ENCODE data around the gene OR2D3.
"Not testable (repeated sequence)": the region's sequence is repeated elsewhere in the genome, so short reads cannot be mapped to it uniquely, and the experiment has no call there.

Gene OR2D3

DNA sequence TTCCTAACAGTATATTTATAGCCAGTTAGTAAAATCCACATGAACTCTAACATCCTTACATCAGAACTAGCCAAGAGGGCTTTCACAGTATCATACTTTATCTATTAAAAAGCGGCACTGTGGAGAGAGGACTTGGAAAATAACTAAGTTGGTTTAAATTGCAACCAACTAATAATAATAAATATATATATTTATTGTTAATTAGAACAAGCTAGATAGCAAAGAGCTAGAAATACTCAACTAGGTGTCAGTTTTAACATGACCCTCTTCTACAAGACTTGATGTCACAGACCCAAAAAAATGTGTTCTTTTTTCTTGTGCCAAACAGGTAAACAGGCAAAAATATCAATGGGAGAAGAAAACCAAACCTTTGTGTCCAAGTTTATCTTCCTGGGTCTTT is at the start of gene OR2D3:
TSS of gene OR2D3 (plus strand) at position 301 of the 400 bp plus-strand sequence. CDS start at position 301, 0 bp downstream.
- Mint-ChIP-seq H3K4me3 (no peak within 1 kb of the TSS), H3K36me3 (no peaks in the 10 kb centered on the region), H3K27me3 (peaks cover 28% of the 10 kb centered on the region), H3K27ac (no peak within 1 kb of the TSS), H3K4me1 (ENCODE audit: low read depth) (peaks cover 2% of the 10 kb centered on the region), H3K9me3 (ENCODE audit: low read depth) (peaks cover 3% of the 10 kb centered on the region)

DNA sequence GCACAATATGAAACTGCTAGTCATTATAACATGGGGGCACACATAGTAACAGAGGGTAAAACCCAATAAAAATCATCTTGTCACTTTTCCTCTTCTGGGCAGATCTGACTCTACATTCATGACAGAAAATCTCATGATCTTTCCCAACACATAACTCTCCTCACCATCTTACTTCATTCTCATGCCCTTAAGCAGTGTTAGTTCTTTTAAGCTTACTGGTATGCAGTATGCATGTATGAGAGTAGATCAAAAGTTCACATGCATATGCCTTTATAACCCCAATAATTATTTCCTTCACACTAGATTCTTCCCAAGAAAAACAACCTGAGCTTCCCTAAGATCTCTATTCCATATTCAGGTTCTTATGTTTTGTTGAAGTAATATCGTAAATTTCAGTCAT is 49.5 kb upstream of the OR2D3 start:
- Mint-ChIP-seq H3K4me3 (no peak overlapping the region), H3K9me3 (ENCODE audit: low read depth) (no peaks in the 10 kb centered on the region), H3K36me3 (no peaks in the 10 kb centered on the region), H3K27ac (no peak overlapping the region), H3K4me1 (ENCODE audit: low read depth) (no peaks in the 10 kb centered on the region), H3K27me3 (peaks cover 18% of the 10 kb centered on the region)

DNA sequence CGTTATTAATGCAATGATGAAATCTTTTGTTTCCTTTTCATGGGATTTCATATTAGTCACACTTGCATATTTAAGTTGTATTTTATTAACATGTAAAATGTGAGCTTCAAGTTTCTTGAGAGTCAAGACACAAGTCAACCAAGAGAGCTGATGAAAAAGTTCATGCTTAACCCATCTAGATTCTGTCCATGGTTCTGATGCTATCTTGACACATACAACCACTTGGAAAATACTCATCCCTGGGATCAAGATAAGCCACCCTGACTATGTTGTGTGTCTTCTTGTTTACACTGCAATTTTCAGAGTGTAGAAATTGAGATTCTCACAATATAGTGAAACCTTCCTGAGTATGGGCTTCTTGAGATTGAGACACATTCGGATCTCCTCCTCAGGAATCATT is 45.0 kb upstream of the OR2D3 start:
- no peaks in the 10 kb centered on the region for H3K4me1 Mint-ChIP-seq (ENCODE audit: low read depth)
- H3K27ac Mint-ChIP-seq: no peak overlapping the region
- peaks cover 15% of the 10 kb centered on the region for H3K27me3 Mint-ChIP-seq
- no peaks in the 10 kb centered on the region for H3K36me3 Mint-ChIP-seq
- H3K4me3 Mint-ChIP-seq: no peak overlapping the region
- no peaks in the 10 kb centered on the region for H3K9me3 Mint-ChIP-seq (ENCODE audit: low read depth)

DNA sequence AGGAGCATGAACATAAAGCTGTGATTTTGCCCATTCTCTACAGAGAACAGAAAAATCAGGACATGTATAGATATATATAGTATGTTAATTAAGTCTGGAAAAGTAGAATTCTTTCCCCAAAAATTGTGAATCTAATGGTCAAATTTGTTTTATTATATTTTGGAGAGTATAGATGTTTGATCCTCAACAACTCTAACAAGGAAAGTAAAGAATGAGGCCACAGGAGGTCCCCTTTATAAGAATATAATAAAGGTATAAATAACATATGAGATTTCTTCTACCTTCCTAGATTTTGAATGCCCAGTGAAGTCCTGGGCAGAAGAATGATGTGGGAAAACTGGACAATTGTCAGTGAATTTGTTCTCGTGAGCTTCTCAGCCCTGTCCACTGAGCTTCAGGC is 44.5 kb upstream of the OR2D3 start, which contains the start of gene OR10A4:
TSS of gene OR10A4 (plus strand) at position 301 of the 400 bp plus-strand sequence. CDS start at position 324, 23 bp downstream.
- Mint-ChIP-seq H3K9me3 (ENCODE audit: low read depth) (no peaks in the 10 kb centered on the region), H3K4me1 (ENCODE audit: low read depth) (no peaks in the 10 kb centered on the region), H3K27ac (no peak within 1 kb of the TSS), H3K27me3 (peaks cover 15% of the 10 kb centered on the region), H3K4me3 (no peak within 1 kb of the TSS), H3K36me3 (no peaks in the 10 kb centered on the region)

DNA sequence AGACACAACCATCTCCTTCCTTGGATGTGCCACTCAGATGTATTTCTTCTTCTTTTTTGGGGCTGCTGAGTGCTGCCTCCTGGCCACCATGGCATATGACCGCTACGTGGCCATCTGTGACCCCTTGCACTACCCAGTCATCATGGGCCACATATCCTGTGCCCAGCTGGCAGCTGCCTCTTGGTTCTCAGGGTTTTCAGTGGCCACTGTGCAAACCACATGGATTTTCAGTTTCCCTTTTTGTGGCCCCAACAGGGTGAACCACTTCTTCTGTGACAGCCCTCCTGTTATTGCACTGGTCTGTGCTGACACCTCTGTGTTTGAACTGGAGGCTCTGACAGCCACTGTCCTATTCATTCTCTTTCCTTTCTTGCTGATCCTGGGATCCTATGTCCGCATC is 43.9 kb upstream of the OR2D3 start:
- Mint-ChIP-seq H3K27ac (no peak overlapping the region), H3K9me3 (ENCODE audit: low read depth) (no peaks in the 10 kb centered on the region), H3K27me3 (peaks cover 13% of the 10 kb centered on the region), H3K4me3 (no peak overlapping the region), H3K4me1 (ENCODE audit: low read depth) (no peaks in the 10 kb centered on the region), H3K36me3 (no peaks in the 10 kb centered on the region)

DNA sequence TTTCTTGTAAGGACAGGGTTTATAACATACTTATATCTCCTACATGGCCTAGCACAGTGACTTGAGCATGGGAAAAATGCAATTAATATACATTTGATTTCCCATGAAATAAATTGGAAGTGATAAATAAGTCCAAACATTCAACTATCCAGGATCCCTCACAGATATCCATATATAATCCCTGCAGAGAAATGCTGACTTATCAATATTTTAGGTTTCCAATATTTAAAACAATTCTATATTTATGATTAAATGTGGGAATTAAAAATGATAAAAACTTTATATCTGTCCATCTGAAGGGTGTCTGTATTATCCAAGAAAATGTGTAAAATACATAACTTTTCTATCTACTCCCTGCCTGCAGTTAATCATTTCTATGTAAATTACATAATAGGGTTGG is 38.1 kb upstream of the OR2D3 start:
- H3K9me3 Mint-ChIP-seq (ENCODE audit: low read depth): no peaks in the 10 kb centered on the region
- H3K36me3 Mint-ChIP-seq: no peaks in the 10 kb centered on the region
- H3K4me3 Mint-ChIP-seq: no peak overlapping the region
- H3K4me1 Mint-ChIP-seq (ENCODE audit: low read depth): no peaks in the 10 kb centered on the region
- H3K27ac Mint-ChIP-seq: no peak overlapping the region
- H3K27me3 Mint-ChIP-seq: peaks cover 17% of the 10 kb centered on the region

GRCh38 chr11:6887711-6888110 is 33.1 kb upstream of the OR2D3 start:
- peaks cover 22% of the 10 kb centered on the region for H3K27me3 Mint-ChIP-seq
- H3K36me3 Mint-ChIP-seq; H3K9me3 Mint-ChIP-seq (ENCODE audit: low read depth); H3K4me3 Mint-ChIP-seq; H3K27ac Mint-ChIP-seq; H3K4me1 Mint-ChIP-seq (ENCODE audit: low read depth): not testable (repeated sequence)

DNA sequence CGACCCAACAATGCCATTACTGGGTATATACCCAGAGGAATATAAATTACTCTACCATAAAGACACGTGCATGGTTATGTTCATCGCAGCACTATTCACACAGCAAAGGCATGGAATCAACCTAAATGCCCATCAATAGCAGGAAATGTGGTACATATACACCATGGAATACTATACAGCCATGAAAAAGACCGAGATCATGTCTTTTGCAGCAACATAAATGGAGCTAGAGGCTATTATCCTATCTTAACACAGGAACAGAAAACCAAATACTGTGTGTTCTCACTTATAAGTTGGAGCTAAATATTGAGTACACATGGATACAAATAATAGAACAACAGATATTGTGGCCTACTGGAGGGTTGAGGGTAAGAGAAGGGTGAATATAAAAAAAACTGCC is 32.0 kb upstream of the OR2D3 start:
- Mint-ChIP-seq H3K4me3 (no peak overlapping the region), H3K4me1 (ENCODE audit: low read depth) (no peaks in the 10 kb centered on the region), H3K27me3 (peaks cover 19% of the 10 kb centered on the region), H3K36me3 (no peaks in the 10 kb centered on the region), H3K9me3 (ENCODE audit: low read depth) (no peaks in the 10 kb centered on the region), H3K27ac (no peak overlapping the region)

GRCh38 chr11:6889835-6890234 is 31.0 kb upstream of the OR2D3 start:
- no peaks in the 10 kb centered on the region for H3K9me3 Mint-ChIP-seq (ENCODE audit: low read depth)
- no peaks in the 10 kb centered on the region for H3K36me3 Mint-ChIP-seq
- H3K4me3 Mint-ChIP-seq: no peak overlapping the region
- H3K27ac Mint-ChIP-seq: no peak overlapping the region
- peaks cover 19% of the 10 kb centered on the region for H3K27me3 Mint-ChIP-seq
- no peaks in the 10 kb centered on the region for H3K4me1 Mint-ChIP-seq (ENCODE audit: low read depth)

GRCh38 chr11:6892400-6892799 is 28.4 kb upstream of the OR2D3 start, which contains the start of gene OR2D2:
Gene OR2D2, minus strand, starts transcription at chr11:6892500. Its CDS starts 0 bp downstream, at chr11:6892500.
- H3K4me1 Mint-ChIP-seq (ENCODE audit: low read depth): no peaks in the 10 kb centered on the region
- H3K27ac Mint-ChIP-seq: no peak within 1 kb of the TSS
- H3K36me3 Mint-ChIP-seq: no peaks in the 10 kb centered on the region
- peaks cover 22% of the 10 kb centered on the region for H3K27me3 Mint-ChIP-seq
- no peak within 1 kb of the TSS for H3K4me3 Mint-ChIP-seq
- no peaks in the 10 kb centered on the region for H3K9me3 Mint-ChIP-seq (ENCODE audit: low read depth)

DNA sequence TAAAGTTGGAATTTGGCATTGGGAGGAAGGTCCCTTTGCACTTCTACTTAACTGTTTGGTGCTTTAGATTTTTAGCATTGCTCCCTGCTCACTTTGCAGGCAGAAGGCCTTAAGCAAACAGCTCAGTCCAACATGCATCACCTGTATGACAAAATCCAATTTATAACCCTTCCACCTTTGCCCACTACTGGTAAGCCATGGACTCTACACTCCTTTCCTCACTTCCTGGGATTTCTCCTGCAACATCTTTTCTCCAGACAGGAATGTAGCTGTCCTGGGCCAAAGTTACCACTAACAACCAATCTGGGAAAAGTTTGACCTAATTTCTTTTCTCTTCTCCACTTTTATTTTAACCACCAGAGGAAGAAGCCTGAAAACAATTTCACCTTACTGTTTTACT is 26.7 kb upstream of the OR2D3 start:
- Mint-ChIP-seq H3K4me1 (ENCODE audit: low read depth) (no peaks in the 10 kb centered on the region), H3K36me3 (no peaks in the 10 kb centered on the region), H3K27ac (no peak overlapping the region), H3K27me3 (peaks cover 26% of the 10 kb centered on the region), H3K9me3 (ENCODE audit: low read depth) (no peaks in the 10 kb centered on the region), H3K4me3 (no peak overlapping the region)

DNA sequence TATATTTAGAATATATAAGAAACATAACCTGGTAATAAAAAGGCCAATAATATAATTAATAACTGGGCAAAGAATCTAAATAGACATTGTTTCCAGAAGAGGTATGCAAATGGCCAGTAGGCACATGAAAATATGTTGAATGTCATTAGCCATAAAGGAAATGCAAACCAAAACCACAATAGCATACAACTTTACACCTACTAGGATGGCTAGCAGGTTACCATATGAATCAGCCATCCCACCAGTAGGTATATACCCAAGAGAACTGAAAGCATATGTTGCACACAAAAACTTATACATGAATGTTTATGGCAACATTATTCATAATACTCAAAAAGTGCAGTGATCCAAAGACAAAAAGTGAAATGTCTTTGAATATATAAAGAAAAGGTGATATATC is 25.8 kb upstream of the OR2D3 start:
- Mint-ChIP-seq H3K9me3 (ENCODE audit: low read depth) (no peaks in the 10 kb centered on the region), H3K4me1 (ENCODE audit: low read depth) (no peaks in the 10 kb centered on the region), H3K27ac (no peak overlapping the region), H3K36me3 (no peaks in the 10 kb centered on the region), H3K27me3 (peaks cover 23% of the 10 kb centered on the region), H3K4me3 (no peak overlapping the region)

DNA sequence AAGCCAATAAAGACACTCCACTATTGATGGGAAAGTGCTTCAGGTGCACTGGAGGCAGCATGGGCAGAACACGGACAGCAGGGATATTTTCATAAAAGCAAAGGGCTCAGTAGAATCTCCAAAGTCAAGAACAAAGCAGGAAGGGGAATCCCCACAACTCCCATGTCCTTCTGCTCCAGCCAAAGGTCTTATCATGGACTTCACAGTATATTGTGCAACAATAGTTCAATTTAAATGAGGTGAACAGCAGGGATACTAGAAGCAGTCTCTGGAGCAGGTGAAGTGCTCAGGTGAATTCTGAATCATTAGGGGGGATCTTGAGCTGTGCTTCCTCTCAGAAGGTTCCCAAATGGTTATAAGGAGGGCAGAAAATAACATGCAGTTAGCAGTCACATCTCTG is 21.9 kb upstream of the OR2D3 start:
- H3K4me1 Mint-ChIP-seq (ENCODE audit: low read depth): no peaks in the 10 kb centered on the region
- H3K27me3 Mint-ChIP-seq: peaks cover 15% of the 10 kb centered on the region
- H3K36me3 Mint-ChIP-seq: no peaks in the 10 kb centered on the region
- no peak overlapping the region for H3K4me3 Mint-ChIP-seq
- H3K9me3 Mint-ChIP-seq (ENCODE audit: low read depth): no peaks in the 10 kb centered on the region
- no peak overlapping the region for H3K27ac Mint-ChIP-seq

- Mint-ChIP-seq H3K36me3 (no peaks in the 10 kb centered on the region), H3K27me3 (peaks cover 13% of the 10 kb centered on the region), H3K27ac (no peak overlapping the region), H3K4me3 (no peak overlapping the region), H3K4me1 (ENCODE audit: low read depth) (no peaks in the 10 kb centered on the region), H3K9me3 (ENCODE audit: low read depth) (no peaks in the 10 kb centered on the region)
These were observed 20.3 kb upstream of the OR2D3 start for GRCh38 chr11:6900327-6900999.

DNA sequence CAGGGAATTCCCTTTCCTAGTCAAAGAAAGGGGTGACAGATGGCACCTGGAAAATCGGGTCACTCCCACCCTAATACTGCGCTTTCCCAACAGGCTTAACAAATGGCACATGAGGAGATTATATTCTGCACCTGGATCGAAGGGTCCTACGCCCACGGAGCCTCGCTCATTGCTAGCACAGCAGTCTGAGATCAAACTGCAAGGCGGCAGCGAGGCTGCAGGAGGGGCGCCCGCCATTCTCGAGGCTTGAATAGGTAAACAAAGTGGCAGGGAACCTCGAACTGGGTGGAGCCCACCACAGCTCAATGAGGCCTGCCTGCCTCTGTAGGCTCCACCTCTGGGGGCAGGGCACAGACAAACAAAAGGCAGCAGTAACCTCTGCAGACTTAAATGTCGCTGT is 16.0 kb upstream of the OR2D3 start:
- H3K27ac Mint-ChIP-seq; H3K4me1 Mint-ChIP-seq (ENCODE audit: low read depth); H3K9me3 Mint-ChIP-seq (ENCODE audit: low read depth); H3K36me3 Mint-ChIP-seq; H3K27me3 Mint-ChIP-seq; H3K4me3 Mint-ChIP-seq: not testable (repeated sequence)

DNA sequence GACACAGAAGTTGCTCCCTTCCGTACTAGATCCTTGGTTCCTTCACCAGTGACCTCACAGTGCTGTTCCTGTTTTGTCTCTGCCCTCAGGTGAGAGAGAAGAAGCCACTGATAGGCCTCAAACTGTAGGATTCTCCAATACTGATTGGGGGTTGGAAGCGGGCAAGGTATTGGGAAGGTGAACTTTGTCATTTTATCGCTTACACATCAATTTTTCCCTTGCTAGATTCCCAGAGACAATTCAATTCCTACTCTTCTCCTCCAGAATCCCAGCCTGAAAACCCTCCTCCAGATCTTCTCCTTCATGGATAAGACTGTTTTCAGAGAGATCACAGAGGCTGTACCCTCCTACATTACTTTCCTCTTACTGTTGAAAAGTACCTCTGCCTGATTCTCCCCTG is 9.4 kb upstream of the OR2D3 start:
- Mint-ChIP-seq H3K27ac (no peak overlapping the region), H3K4me1 (ENCODE audit: low read depth) (peaks cover 2% of the 10 kb centered on the region), H3K4me3 (no peak overlapping the region), H3K36me3 (no peaks in the 10 kb centered on the region), H3K27me3 (peaks cover 1% of the 10 kb centered on the region), H3K9me3 (ENCODE audit: low read depth) (no peaks in the 10 kb centered on the region)

Measured in activated naive CD8-positive, alpha-beta T cell (primary cell).